Motor neuron (in vitro differentiated cells): ENCODE results near the gene LSM14B. TPM values are rescaled to one million over a fixed set of nuclear protein-coding genes. Genes with fewer than 3 reads are reported as not detected.
A peak's percentile ranks its signal among the peaks of the same experiment; 100 is the strongest.

Experiments
- ATAC-seq, 8 experiments: fragments of 200-7000 bp; cut with Tn5 transposase; replicated peaks in 6 of 8; 2 replicates each; pipeline ENCODE4 v1.8.0; 2021; ENCODE audit warnings: mild to moderate bottlenecking in 8 of 8, moderate library complexity in 8 of 8
- H3K27ac ChIP-seq, 2 donors: fragments of 250-450 bp; sonication (Bioruptor Pico); 2 replicates each; pipeline ENCODE4 v1.9.0; 2021; ENCODE audit warnings: antibody characterized with exemption in 2 of 2, mild to moderate bottlenecking in 2 of 2, moderate library complexity in 1 of 2
- H3K4me1 ChIP-seq, 2 donors: fragments of 250-450 bp; sonication (Bioruptor Pico); replicated peaks in 1 of 2; 2 replicates each; pipeline ENCODE4 v1.6.1; 2021; ENCODE audit warnings: antibody characterized with exemption in 2 of 2, mild to moderate bottlenecking in 2 of 2, moderate library complexity in 1 of 2
- H3K4me3 ChIP-seq, 5 donors: fragments of 250-450 bp; sonication (Bioruptor Pico); 2 replicates each; pipeline ENCODE4 v1.9.0; 2021; ENCODE audit warnings: antibody characterized with exemption in 5 of 5, mild to moderate bottlenecking in 5 of 5, moderate library complexity in 4 of 5
- WGBS, 10 experiments: fragments of 450-650 bp; shearing (Covaris generic); methylation state at CpG; one replicate each; pipeline ENCODE4 v1.0.0; 2022; 5-methylcytosine and 5-hydroxymethylcytosine counted together
- in situ Hi-C, 9 experiments: fragments of 400-800 bp; cut with MboI; loops; one replicate each; pipeline ENCODE4 v1.15.0; 2021; ENCODE audit warnings: low sequenced_read_pairs in 9 of 9, low pct_unique_long_range_greater_than_20kb in 2 of 9; ENCODE audit not compliant: unreplicated experiment in 9 of 9
- total RNA-seq, 8 experiments: library from RNA; unstranded; fragments of 300-600 nt; gene quantifications; 2 replicates each; pipeline versions ENCODE4 v1.2.3 to v1.2.4, GENCODE V29; 2022

Gene LSM14B
- total RNA-seq, 8 experiments from 2014 or later: 27.2 to 79.3 (median 55.4) TPM

- no peak overlapping the region for H3K4me3 ChIP-seq
- H3K4me1 ChIP-seq: peaks cover 10 to 12% of the 10 kb centered on the region in 2 donors
- in situ Hi-C loops: loop anchor here in 6 of 9 experiments (10.0 to 25.0 kb wide), 2 partner anchors 114 to 121 kb away; no protein-coding TSS in a partner anchor
- 94 to 100% (median 98%) methylated on average over 1 to 17 of the region's 20 CpGs; no CpG with 5 or more reads in 4 of the 10 experiments for WGBS, 10 experiments
- no peak overlapping the region for H3K27ac ChIP-seq
- ATAC-seq: no peak
These were observed 3.9 kb downstream of the LSM14B start for GRCh38 chr20:62126141-62126540.

- H3K27ac ChIP-seq: no peak overlapping the region
- in situ Hi-C loops: loop anchor here in 6 of 9 experiments (10.0 to 25.0 kb wide), 2 partner anchors 115 to 123 kb away; no protein-coding TSS in a partner anchor
- 80 to 100% (median 93%) methylated on average over 1 to 6 of the region's 6 CpGs; no CpG with 5 or more reads in 3 of the 10 experiments for WGBS, 10 experiments
- no peak overlapping the region for H3K4me3 ChIP-seq
- peaks cover 9 to 12% of the 10 kb centered on the region in 2 donors for H3K4me1 ChIP-seq
- ATAC-seq: no peak
These were observed 5.5 kb downstream of the LSM14B start for GRCh38 chr20:62127799-62128198.

- in situ Hi-C loops: loop anchor here in 6 of 9 experiments (10.0 to 25.0 kb wide), 2 partner anchors 116 to 124 kb away; no protein-coding TSS in a partner anchor
- no peak for ATAC-seq
- H3K4me1 ChIP-seq: peaks cover 9 to 11% of the 10 kb centered on the region in 2 donors
- no peak overlapping the region for H3K27ac ChIP-seq
- H3K4me3 ChIP-seq: no peak overlapping the region
- WGBS, 10 experiments: 60 to 100% (median 88%) methylated on average over 1 to 6 of the region's 6 CpGs; no CpG with 5 or more reads in 1 of the 10 experiments
These were observed 6.2 kb downstream of the LSM14B start for GRCh38 chr20:62128502-62128901.

GRCh38 chr20:62129731-62130531, 7.7 kb downstream of the LSM14B start:
- no peaks in the 10 kb centered on the region for H3K4me1 ChIP-seq
- in situ Hi-C loops: loop anchor here in 6 of 9 experiments (10.0 to 25.0 kb wide), 2 partner anchors 118 to 125 kb away; no protein-coding TSS in a partner anchor
- H3K27ac ChIP-seq: no peak overlapping the region
- H3K4me3 ChIP-seq: no peak overlapping the region
- no peak for ATAC-seq
- WGBS, 10 experiments: 83 to 100% (median 98%) methylated on average over 1 to 11 of the region's 20 CpGs; no CpG with 5 or more reads in 1 of the 10 experiments

- 60 to 97% (median 87%) methylated on average over 2 to 12 of the region's 25 CpGs; no CpG with 5 or more reads in 2 of the 10 experiments for WGBS, 10 experiments
- no peak for ATAC-seq
- in situ Hi-C loops: loop anchor here in 5 of 9 experiments (25.0 kb wide), 1 partner anchor 119 kb away; no protein-coding TSS in a partner anchor
- no peak overlapping the region for H3K4me3 ChIP-seq
- H3K4me1 ChIP-seq: no peaks in the 10 kb centered on the region
- H3K27ac ChIP-seq: no peak overlapping the region
These were observed 9.5 kb downstream of the LSM14B start for GRCh38 chr20:62131560-62132320.

DNA sequence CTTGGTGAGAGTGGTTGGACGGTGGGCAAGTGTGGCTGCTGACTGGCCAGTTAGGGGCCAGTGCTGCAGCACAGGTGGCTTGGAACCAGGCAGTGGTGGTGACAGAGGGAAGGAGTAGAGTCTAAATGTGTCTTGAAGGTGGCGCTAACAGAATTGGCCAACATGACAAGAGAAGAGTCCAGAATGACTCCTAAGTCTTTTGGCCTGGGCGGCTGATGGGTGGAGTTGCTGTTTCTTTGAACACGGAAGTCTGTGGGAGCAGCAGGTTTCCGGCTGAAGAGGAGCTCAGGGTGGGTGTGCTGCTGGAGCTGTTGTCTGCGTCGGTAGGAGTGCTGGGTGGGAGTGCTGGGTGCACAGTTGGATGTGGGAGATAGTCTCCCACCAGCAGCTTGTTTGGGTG, 10.1 kb downstream of the LSM14B start:
- no peak for ATAC-seq
- no peak overlapping the region for H3K27ac ChIP-seq
- in situ Hi-C loops: loop anchor here in 5 of 9 experiments (25.0 kb wide), 1 partner anchor 120 kb away; no protein-coding TSS in a partner anchor
- no peaks in the 10 kb centered on the region for H3K4me1 ChIP-seq
- no peak overlapping the region for H3K4me3 ChIP-seq
- WGBS, 10 experiments: 40 to 100% (median 80%) methylated on average over 1 to 7 of the region's 7 CpGs; no CpG with 5 or more reads in 4 of the 10 experiments

GRCh38 chr20:62133051-62133845, 11.0 kb downstream of the LSM14B start:
- ATAC-seq: peak in 3 of 8 experiments; percentile 5 to 19 (median 10)
- Histone ChIP-seq H3K4me1 (no peaks in the 10 kb centered on the region), H3K27ac (no peak overlapping the region), H3K4me3 (no peak overlapping the region)
- 80 to 100% (median 97%) methylated on average over 1 to 6 of the region's 29 CpGs; no CpG with 5 or more reads in 6 of the 10 experiments for WGBS, 10 experiments
- in situ Hi-C loops: loop anchor here in 5 of 9 experiments (25.0 kb wide), 1 partner anchor 121 kb away; no protein-coding TSS in a partner anchor

DNA sequence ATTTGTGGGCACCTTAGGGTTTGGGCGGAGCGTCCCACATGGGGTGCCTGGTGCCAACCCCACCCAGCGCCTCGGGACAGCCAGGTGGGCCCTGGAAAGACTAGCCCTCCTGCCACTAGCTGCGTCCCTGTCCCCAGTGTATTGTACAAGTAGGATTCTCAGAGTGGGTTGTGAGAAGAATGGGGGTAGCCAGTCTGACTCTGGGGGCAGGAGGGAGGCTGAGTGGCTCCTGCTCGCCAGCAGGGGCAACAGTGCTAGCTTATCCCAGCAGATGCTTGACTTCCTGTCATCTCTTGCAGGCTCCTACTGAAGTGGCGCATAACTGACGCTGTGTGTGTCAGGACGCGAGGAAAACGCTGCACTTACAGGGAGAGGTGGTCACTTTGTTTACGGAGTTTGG, 11.6 kb downstream of the LSM14B start:
- WGBS, 10 experiments: 80 to 100% (median 91%) methylated on average over 1 to 9 of the region's 12 CpGs; no CpG with 5 or more reads in 2 of the 10 experiments
- no peak overlapping the region for H3K27ac ChIP-seq
- no peaks in the 10 kb centered on the region for H3K4me1 ChIP-seq
- H3K4me3 ChIP-seq: no peak overlapping the region
- in situ Hi-C loops: loop anchor here in 5 of 9 experiments (25.0 kb wide), 1 partner anchor 122 kb away; no protein-coding TSS in a partner anchor
- ATAC-seq: peak in 5 of 8 experiments; percentile 3 to 44 (median 3)

GRCh38 chr20:62134735-62135231, 12.5 kb downstream of the LSM14B start:
- no peaks in the 10 kb centered on the region for H3K4me1 ChIP-seq
- peak in 5 of 8 experiments; percentile 2 to 78 (median 7) for ATAC-seq

GRCh38 chr20:62135573-62136266, 13.4 kb downstream of the LSM14B start:
- 89 to 100% (median 100%) methylated on average over 1 to 7 of the region's 8 CpGs; no CpG with 5 or more reads in 2 of the 10 experiments for WGBS, 10 experiments
- in situ Hi-C loops: loop anchor here in 5 of 9 experiments (25.0 kb wide), 1 partner anchor 123 kb away; no protein-coding TSS in a partner anchor
- ATAC-seq: no peak

More at GRCh38 chr20:62134735-62135231, 12.5 kb downstream of the LSM14B start:
- Histone ChIP-seq H3K27ac (peak overlapping the region in 1 of 2 donors; percentile 50), H3K4me3 (no peak overlapping the region)
- in situ Hi-C loops: loop anchor here in 5 of 9 experiments (25.0 kb wide), 1 partner anchor 122 kb away; no protein-coding TSS in a partner anchor
- WGBS, 10 experiments: 0 to 100% (median 76%) methylated on average over 1 to 5 of the region's 11 CpGs; no CpG with 5 or more reads in 2 of the 10 experiments

More at GRCh38 chr20:62135573-62136266, 13.4 kb downstream of the LSM14B start:
- Histone ChIP-seq H3K4me3 (no peak overlapping the region), H3K4me1 (no peaks in the 10 kb centered on the region), H3K27ac (no peak overlapping the region)
